Measurements from ENCODE around the gene TRAPPC6A. TPM values are rescaled to one million over a fixed set of nuclear protein-coding genes. Genes with fewer than 3 reads are reported as not detected.

TRAPPC6A gene
- total and polyA plus RNA-seq, 2 of the 13 experiments (the other 11 are each of a cell fraction or from before 2014, with no cell fraction given), result 6.5 to 21.0 TPM

DNA sequence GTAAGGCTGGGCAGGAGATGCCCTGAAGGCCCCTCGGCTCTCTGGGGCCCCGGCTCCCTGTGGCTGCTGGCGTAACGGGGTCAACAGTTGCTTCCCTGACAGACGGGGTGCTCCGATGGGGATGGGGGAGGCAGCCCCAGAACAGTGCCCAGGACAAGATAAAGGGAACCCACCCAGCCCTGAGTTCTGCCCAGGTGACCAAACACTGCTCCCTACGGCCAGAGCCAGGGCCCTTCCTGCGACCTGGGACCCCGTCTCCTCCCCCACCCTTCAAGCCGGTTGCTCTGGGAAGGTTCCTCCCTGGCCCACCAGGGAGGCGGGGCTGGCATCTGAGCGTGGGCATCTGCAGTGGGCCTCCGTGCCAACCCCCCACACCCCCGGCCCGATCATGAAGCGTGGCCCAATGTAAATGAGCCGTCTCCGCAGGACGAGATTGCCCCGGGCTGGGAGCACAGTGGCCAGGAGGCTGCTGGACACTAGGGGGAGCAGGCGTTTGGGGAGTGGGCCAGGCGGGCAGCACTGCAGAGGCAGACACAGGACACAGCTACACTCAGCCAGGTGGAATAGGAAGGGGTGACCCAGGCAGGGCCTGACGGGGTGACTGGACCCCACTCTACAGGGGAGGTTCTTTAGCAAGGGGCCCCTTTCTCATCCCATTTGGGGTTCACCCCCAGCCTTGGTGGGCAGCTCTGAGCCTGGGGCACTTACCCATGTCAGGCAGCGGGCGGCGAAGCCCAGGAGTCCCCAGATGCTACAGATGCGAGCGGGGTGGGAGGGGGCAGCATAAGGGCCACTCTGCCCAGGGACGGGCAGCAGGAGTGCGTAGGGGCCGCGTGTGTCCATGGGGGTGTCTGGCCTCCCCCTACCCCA lies 16.1 kb downstream of the TRAPPC6A start:
- Histone ChIP-seq H3K27ac (ENCODE audit: extremely low read length, insufficient read depth, low read length) (no peak overlapping the region), H2AFZ (ENCODE audit: low read length) (no peak overlapping the region), H3K79me2 (ENCODE audit: insufficient read depth, low read length) (no peaks in the 10 kb centered on the region), H3K27me3 (ENCODE audit: control insufficient read depth in 1 of 2, insufficient read depth in 2 of 2, low read length in 2 of 2) (peaks cover 12 to 45% of the 10 kb centered on the region in 2 experiments; a peak in 4 of 5 replicates), H4K20me1 (ENCODE audit: insufficient read depth, low read length) (no peaks in the 10 kb centered on the region), H3K36me3 (replicated peaks in 1 of 2; ENCODE audit: control insufficient read depth in 1 of 2, insufficient read depth in 2 of 2, low read length in 2 of 2) (no peaks in the 10 kb centered on the region), H3K4me3 (replicated peaks in 1 of 3; ENCODE audit: insufficient read depth in 1 of 3, low read depth in 2 of 3, low read length in 3 of 3) (peak overlapping the region in 1 of 3 experiments; percentile 6; a peak in 1 of 6 replicates), H3K9ac (ENCODE audit: insufficient read depth, low read depth, low read length) (no peak overlapping the region), H3K4me1 (ENCODE audit: insufficient read depth, low read length) (peaks cover 91% of the 10 kb centered on the region), H3K4me2 (ENCODE audit: low read depth, low read length) (peak overlapping the region; percentile 42; the same call in 1 of the 2 replicates), H3K9me3 (ENCODE audit: low read length) (no peaks in the 10 kb centered on the region)
- intact Hi-C loops (cut with micrococcal nuclease; ENCODE audit: unreplicated experiment), result no loop called here
- in situ Hi-C loops (cut with HindIII; ENCODE audit: extremely low pct_ligation_motif_present, low pct_unique_long_range_greater_than_20kb), result no loop called here
- DNase-seq (ENCODE audit: low spot score) (no peak), FAIRE-seq (no peak), ATAC-seq (peak; percentile 69)
- ChIA-PET POLR2A (interaction anchor here (0.6 kb wide), 1 partner anchor 21 kb away, joined by 3 read pairs; no protein-coding TSS in a partner anchor), CTCF (ENCODE audit: low intra/inter-chr PET ratio, low total read pairs) (interaction anchor here (1.8 kb wide), 1 partner anchor 26 kb away, joined by 8 read pairs; no protein-coding TSS in a partner anchor)
- 0% methylated on average over 4 of the region's 32 CpGs for WGBS (ENCODE audit: low lambda C conversion rate)
- BruUV-seq (replicated peaks), result no TSS peak
- TF ChIP-seq ZNF20 (CRISPR knock-in tag; IDR thresholded peaks at IDR 0.05) (no peak), ZNF891 (CRISPR knock-in tag; IDR thresholded peaks at IDR 0.05) (peak; percentile 66; the same call in 1 of the 2 replicates), ZNF772 (CRISPR knock-in tag; IDR thresholded peaks at IDR 0.05) (no peak), ZNF678 (CRISPR knock-in tag; IDR thresholded peaks at IDR 0.05) (no peak), RXRB (CRISPR knock-in tag; IDR thresholded peaks at IDR 0.05; ENCODE audit: borderline replicate concordance) (peak; percentile 28; the same call in 1 of the 2 replicates), MYC (CRISPR knock-in tag; IDR thresholded peaks at IDR 0.05; ENCODE audit: borderline replicate concordance) (0 out of 2 replicates have a peak, but pooled peaks have one; percentile 40), SAP130 (CRISPR knock-in tag; IDR thresholded peaks at IDR 0.05; ENCODE audit: low read depth) (peak; percentile 45; the same call in 1 of the 2 replicates), AKAP8 (CRISPR knock-in tag; IDR thresholded peaks at IDR 0.05) (0 out of 2 replicates have a peak, but pooled peaks have one; percentile 20), ZFX (CRISPR knock-in tag; IDR thresholded peaks at IDR 0.05; ENCODE audit: low read depth) (peak; percentile 47; the same call in 1 of the 2 replicates)
- TF ChIP-seq, protein P1, sequence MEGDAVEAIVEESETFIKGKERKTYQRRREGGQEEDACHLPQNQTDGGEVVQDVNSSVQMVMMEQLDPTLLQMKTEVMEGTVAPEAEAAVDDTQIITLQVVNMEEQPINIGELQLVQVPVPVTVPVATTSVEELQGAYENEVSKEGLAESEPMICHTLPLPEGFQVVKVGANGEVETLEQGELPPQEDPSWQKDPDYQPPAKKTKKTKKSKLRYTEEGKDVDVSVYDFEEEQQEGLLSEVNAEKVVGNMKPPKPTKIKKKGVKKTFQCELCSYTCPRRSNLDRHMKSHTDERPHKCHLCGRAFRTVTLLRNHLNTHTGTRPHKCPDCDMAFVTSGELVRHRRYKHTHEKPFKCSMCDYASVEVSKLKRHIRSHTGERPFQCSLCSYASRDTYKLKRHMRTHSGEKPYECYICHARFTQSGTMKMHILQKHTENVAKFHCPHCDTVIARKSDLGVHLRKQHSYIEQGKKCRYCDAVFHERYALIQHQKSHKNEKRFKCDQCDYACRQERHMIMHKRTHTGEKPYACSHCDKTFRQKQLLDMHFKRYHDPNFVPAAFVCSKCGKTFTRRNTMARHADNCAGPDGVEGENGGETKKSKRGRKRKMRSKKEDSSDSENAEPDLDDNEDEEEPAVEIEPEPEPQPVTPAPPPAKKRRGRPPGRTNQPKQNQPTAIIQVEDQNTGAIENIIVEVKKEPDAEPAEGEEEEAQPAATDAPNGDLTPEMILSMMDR (CRISPR knock-in tag; IDR thresholded peaks at IDR 0.05), result peak; percentile 93
- TF ChIP-seq, protein P2, sequence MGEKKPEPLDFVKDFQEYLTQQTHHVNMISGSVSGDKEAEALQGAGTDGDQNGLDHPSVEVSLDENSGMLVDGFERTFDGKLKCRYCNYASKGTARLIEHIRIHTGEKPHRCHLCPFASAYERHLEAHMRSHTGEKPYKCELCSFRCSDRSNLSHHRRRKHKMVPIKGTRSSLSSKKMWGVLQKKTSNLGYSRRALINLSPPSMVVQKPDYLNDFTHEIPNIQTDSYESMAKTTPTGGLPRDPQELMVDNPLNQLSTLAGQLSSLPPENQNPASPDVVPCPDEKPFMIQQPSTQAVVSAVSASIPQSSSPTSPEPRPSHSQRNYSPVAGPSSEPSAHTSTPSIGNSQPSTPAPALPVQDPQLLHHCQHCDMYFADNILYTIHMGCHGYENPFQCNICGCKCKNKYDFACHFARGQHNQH (CRISPR knock-in tag; IDR thresholded peaks at IDR 0.05), result peak; percentile 27; the same call in 1 of the 2 replicates
- TF ChIP-seq, protein P3, sequence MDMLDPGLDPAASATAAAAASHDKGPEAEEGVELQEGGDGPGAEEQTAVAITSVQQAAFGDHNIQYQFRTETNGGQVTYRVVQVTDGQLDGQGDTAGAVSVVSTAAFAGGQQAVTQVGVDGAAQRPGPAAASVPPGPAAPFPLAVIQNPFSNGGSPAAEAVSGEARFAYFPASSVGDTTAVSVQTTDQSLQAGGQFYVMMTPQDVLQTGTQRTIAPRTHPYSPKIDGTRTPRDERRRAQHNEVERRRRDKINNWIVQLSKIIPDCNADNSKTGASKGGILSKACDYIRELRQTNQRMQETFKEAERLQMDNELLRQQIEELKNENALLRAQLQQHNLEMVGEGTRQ (IDR thresholded peaks at IDR 0.05; ENCODE audit: low read depth, low read length), result no peak
- TF ChIP-seq, protein P3 (CRISPR knock-in tag; IDR thresholded peaks at IDR 0.05; ENCODE audit: borderline replicate concordance), result no peak
- TF ChIP-seq, protein P4, sequence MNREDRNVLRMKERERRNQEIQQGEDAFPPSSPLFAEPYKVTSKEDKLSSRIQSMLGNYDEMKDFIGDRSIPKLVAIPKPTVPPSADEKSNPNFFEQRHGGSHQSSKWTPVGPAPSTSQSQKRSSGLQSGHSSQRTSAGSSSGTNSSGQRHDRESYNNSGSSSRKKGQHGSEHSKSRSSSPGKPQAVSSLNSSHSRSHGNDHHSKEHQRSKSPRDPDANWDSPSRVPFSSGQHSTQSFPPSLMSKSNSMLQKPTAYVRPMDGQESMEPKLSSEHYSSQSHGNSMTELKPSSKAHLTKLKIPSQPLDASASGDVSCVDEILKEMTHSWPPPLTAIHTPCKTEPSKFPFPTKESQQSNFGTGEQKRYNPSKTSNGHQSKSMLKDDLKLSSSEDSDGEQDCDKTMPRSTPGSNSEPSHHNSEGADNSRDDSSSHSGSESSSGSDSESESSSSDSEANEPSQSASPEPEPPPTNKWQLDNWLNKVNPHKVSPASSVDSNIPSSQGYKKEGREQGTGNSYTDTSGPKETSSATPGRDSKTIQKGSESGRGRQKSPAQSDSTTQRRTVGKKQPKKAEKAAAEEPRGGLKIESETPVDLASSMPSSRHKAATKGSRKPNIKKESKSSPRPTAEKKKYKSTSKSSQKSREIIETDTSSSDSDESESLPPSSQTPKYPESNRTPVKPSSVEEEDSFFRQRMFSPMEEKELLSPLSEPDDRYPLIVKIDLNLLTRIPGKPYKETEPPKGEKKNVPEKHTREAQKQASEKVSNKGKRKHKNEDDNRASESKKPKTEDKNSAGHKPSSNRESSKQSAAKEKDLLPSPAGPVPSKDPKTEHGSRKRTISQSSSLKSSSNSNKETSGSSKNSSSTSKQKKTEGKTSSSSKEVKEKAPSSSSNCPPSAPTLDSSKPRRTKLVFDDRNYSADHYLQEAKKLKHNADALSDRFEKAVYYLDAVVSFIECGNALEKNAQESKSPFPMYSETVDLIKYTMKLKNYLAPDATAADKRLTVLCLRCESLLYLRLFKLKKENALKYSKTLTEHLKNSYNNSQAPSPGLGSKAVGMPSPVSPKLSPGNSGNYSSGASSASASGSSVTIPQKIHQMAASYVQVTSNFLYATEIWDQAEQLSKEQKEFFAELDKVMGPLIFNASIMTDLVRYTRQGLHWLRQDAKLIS (CRISPR knock-in tag; IDR thresholded peaks at IDR 0.05), result no peak

Measured in HepG2 (cell line).